Raji (cell line): Measurements from ENCODE around the gene IKZF1.

Experiments
- POLR2A ChIP-seq: IDR thresholded peaks from 2 replicates; pipeline ENCODE4 v1.6.1; 2011; ENCODE audit warnings: low read depth, low read length, control low read depth; ENCODE audit not compliant: insufficient read depth

The IKZF1 gene

GRCh38 chr7:50333221-50333651 is 28.7 kb downstream of the IKZF1 start:
- TF ChIP-seq POLR2A = no peak

GRCh38 chr7:50334341-50334994 is 30.0 kb downstream of the IKZF1 start:
- TF ChIP-seq POLR2A = no peak

- TF ChIP-seq POLR2A = no peak
Measured at GRCh38 chr7:50335230-50335794, 30.8 kb downstream of the IKZF1 start.

- peak; percentile 15; the same call in 1 of the 2 replicates for TF ChIP-seq POLR2A
Measured at GRCh38 chr7:50335795-50336754, 31.6 kb downstream of the IKZF1 start.

GRCh38 chr7:50336894-50337703 is 32.6 kb downstream of the IKZF1 start:
- no peak for TF ChIP-seq POLR2A

- 0 out of 2 replicates have a peak, but pooled peaks have one; percentile 15 for TF ChIP-seq POLR2A
Measured at GRCh38 chr7:50339990-50340500, 35.5 kb downstream of the IKZF1 start.

GRCh38 chr7:50341724-50342123 is 37.2 kb downstream of the IKZF1 start:
- TF ChIP-seq POLR2A = no peak

- TF ChIP-seq POLR2A = no peak
Measured at GRCh38 chr7:50342616-50343114, 38.1 kb downstream of the IKZF1 start.

GRCh38 chr7:50346545-50347497 is 42.3 kb downstream of the IKZF1 start:
- TF ChIP-seq POLR2A = no peak

- TF ChIP-seq POLR2A = no peak
Measured at GRCh38 chr7:50347693-50348092, 43.2 kb downstream of the IKZF1 start.

GRCh38 chr7:50348469-50349162 is 44.1 kb downstream of the IKZF1 start:
- TF ChIP-seq POLR2A = no peak

GRCh38 chr7:50349399-50349798 is 44.9 kb downstream of the IKZF1 start:
- no peak for TF ChIP-seq POLR2A

GRCh38 chr7:50349963-50350944 is 45.7 kb downstream of the IKZF1 start:
- TF ChIP-seq POLR2A = 0 out of 2 replicates have a peak, but pooled peaks have one; percentile 19
